MM.1S (cell line): ENCODE results near the gene BTBD18.

Experiments used
- EZH2 ChIP-seq: fragments of 300-600 bp; sonication (generic); optimal IDR thresholded peaks from 2 replicates; pipeline ENCODE3; 2017; ENCODE audit warnings: low read depth, mild to moderate bottlenecking, antibody characterized with exemption, low read length, mixed read lengths
- TF ChIP-seq, protein P1 (sequence below): fragments of 300-600 bp; sonication (generic); IDR thresholded peaks from 2 replicates; pipeline ENCODE4 v1.5.1; 2016; ENCODE audit warnings: antibody characterized with exemption, low read length, mixed read lengths

DNA sequence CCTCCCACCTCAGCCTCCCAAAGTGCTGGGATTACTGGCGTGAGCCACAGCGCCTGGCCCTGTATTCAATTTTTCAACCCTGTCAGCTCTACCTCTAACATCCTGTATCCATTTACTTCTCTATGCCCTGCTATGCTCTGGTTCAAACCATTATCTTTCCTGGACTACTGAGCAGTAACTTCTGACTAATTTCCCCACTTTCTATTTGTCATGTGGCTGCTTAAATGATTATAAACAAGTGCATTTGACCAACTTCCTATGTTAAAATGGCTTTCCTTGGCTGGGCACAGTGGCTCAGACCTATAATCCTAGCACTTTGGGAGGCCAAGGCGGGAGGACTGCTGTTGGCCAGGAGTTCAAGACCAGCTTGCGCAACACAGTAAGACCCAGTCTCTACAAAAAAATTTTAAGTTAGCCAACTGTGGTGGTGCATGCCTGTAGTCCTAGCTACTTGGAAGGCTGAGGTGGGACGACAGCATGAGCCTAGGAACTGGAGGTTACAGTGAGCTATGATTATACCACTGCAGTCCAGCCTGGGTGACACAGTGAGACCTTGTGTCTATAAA lies 41.7 kb downstream of the BTBD18 start:
- TF ChIP-seq EZH2 = no peak
- TF ChIP-seq, protein P1, sequence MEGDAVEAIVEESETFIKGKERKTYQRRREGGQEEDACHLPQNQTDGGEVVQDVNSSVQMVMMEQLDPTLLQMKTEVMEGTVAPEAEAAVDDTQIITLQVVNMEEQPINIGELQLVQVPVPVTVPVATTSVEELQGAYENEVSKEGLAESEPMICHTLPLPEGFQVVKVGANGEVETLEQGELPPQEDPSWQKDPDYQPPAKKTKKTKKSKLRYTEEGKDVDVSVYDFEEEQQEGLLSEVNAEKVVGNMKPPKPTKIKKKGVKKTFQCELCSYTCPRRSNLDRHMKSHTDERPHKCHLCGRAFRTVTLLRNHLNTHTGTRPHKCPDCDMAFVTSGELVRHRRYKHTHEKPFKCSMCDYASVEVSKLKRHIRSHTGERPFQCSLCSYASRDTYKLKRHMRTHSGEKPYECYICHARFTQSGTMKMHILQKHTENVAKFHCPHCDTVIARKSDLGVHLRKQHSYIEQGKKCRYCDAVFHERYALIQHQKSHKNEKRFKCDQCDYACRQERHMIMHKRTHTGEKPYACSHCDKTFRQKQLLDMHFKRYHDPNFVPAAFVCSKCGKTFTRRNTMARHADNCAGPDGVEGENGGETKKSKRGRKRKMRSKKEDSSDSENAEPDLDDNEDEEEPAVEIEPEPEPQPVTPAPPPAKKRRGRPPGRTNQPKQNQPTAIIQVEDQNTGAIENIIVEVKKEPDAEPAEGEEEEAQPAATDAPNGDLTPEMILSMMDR = no peak
